GM10248 (cell line): Measurements from ENCODE around the gene AQP5.

ENCODE experiments used
- CTCF ChIA-PET: fragments of 300-600 bp; sonication (Branson Sonifier 250); formaldehyde crosslinking; extraction: SDS; loops from one replicate; lab custom pipeline; 2021; ENCODE audit warnings: antibody characterized with exemption; lab: Yijun Ruan, JAX
- POLR2A ChIA-PET: fragments of 350-650 bp; sonication (Branson Sonifier 250); formaldehyde crosslinking; extraction: SDS; loops from one replicate; lab custom pipeline; 2020; ENCODE audit warnings: antibody characterized with exemption; lab: Yijun Ruan, JAX
- DNase-seq: peaks from one replicate; pipeline ENCODE4 v3.0.0; 2012; ENCODE audit errors: extremely low spot score
- CTCF ChIP-seq: IDR thresholded peaks from 2 replicates; pipeline ENCODE4 v1.5.1; 2012; ENCODE audit warnings: mild to moderate bottlenecking, low read depth; ENCODE audit errors: extremely low read depth, missing control alignments, control extremely low read depth

AQP5 gene

GRCh38 chr12:50006280-50006679, 44.6 kb downstream of the AQP5 start:
- DNase-seq = no peak
- TF ChIP-seq CTCF = no peak
- ChIA-PET POLR2A (interaction anchor here (1.1 kb wide), 1 partner anchor 265 kb away, joined by 3 read pairs; no protein-coding TSS in a partner anchor), CTCF (interaction anchor here (1.0 to 6.1 kb wide), 9 partner anchors 10 to 50 kb away, joined by 3 to 28 read pairs (median 6); no protein-coding TSS in a partner anchor)

- POLR2A ChIA-PET = interaction anchor here (0.7 to 1.1 kb wide), 3 partner anchors 26 to 266 kb away, joined by 3 read pairs; no protein-coding TSS in a partner anchor
- DNase-seq = no peak
- no peak for TF ChIP-seq CTCF
- CTCF ChIA-PET = interaction anchor here (1.0 to 6.1 kb wide), 7 partner anchors 10 to 49 kb away, joined by 3 to 28 read pairs (median 6); no protein-coding TSS in a partner anchor
These were observed 45.2 kb downstream of the AQP5 start for GRCh38 chr12:50006754-50007442.

GRCh38 chr12:50013361-50014147, 51.9 kb downstream of the AQP5 start:
- DNase-seq = no peak
- no peak for TF ChIP-seq CTCF
- ChIA-PET POLR2A (interaction anchor here (0.6 kb wide), 1 partner anchor 740 kb away, joined by 11 read pairs; no protein-coding TSS in a partner anchor), CTCF (interaction anchor here (0.8 to 6.7 kb wide), 11 partner anchors 8 to 162 kb away, joined by 3 to 35 read pairs (median 4); no protein-coding TSS in a partner anchor)

- ChIA-PET CTCF (interaction anchor here (0.8 to 6.7 kb wide), 11 partner anchors 9 to 161 kb away, joined by 3 to 35 read pairs (median 4); no protein-coding TSS in a partner anchor), POLR2A (no interaction called here)
- no peak for DNase-seq
- no peak for TF ChIP-seq CTCF
These were observed 52.7 kb downstream of the AQP5 start for GRCh38 chr12:50014342-50014741.
